K562 (cell line): ENCODE data around the gene MMP28.

Experiments
- USF2 ChIP-seq: sonication (generic); formaldehyde crosslinking; IDR thresholded peaks from 2 replicates; pipeline ENCODE4 v1.5.0; 2020; ENCODE audit warnings: missing genetic modification reagents
- TF ChIP-seq, protein P1 (sequence below): IDR thresholded peaks from 2 replicates; pipeline ENCODE4 v1.6.1; 2016; ENCODE audit warnings: missing genetic modification characterization, missing compliant biosample characterization

DNA sequence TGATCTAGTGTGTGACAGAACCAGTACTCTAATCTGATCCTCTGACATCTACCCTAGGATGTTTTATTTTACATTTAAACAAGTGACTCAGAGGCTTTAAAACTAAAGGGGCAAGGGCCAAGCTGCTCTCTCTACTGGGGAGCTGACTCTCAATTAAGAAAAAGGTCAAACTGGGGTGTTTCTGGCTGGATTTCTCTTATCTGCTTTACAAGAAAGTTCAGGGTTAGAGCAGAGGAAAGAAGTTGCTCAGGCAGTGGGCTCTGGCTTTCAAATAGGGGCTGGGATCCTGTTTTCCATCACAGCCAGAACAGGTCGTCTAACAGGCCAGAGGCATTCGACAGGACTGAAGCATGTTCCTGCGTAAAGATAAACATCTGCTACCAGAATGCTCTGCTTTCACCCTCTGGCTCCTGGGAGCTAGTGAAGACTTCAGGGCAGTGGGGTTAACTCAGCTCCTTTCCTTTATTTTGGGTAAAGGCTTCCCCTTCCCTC is 8.5 kb downstream of the MMP28 start:
- no peak for TF ChIP-seq USF2 (CRISPR knock-in tag)
- TF ChIP-seq, protein P1, sequence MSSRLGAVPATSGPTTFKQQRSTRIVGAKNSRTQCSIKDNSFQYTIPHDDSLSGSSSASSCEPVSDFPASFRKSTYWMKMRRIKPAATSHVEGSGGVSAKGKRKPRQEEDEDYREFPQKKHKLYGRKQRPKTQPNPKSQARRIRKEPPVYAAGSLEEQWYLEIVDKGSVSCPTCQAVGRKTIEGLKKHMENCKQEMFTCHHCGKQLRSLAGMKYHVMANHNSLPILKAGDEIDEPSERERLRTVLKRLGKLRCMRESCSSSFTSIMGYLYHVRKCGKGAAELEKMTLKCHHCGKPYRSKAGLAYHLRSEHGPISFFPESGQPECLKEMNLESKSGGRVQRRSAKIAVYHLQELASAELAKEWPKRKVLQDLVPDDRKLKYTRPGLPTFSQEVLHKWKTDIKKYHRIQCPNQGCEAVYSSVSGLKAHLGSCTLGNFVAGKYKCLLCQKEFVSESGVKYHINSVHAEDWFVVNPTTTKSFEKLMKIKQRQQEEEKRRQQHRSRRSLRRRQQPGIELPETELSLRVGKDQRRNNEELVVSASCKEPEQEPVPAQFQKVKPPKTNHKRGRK (tag), result no peak
